Endothelial cell of umbilical vein (primary cell): ENCODE results near the gene ZNF597.

Experiments
- CTCF ChIP-seq, 2 donors: IDR thresholded peaks; 1 replicate in 1 of 2; 2 replicates in 1 of 2; pipeline ENCODE4 v1.5.1; 2011; ENCODE audit warnings: low read length in 2 of 2, mild to moderate bottlenecking in 2 of 2, moderate library complexity in 2 of 2, control low read depth in 1 of 2, inconsistent platforms in 1 of 2, low read depth in 1 of 2; ENCODE audit not compliant: insufficient read depth in 1 of 2; ENCODE audit errors: extremely low read depth in 1 of 2
- EZH2 ChIP-seq: IDR thresholded peaks from 2 replicates; pipeline ENCODE4 v1.6.1; 2012; ENCODE audit warnings: borderline replicate concordance, low read depth, mild to moderate bottlenecking, moderate library complexity, low read length, inconsistent platforms; ENCODE audit not compliant: severe bottlenecking
- FOS ChIP-seq: IDR thresholded peaks from 2 replicates; pipeline ENCODE4 v1.6.1; 2011; ENCODE audit warnings: mild to moderate bottlenecking, low read length, moderate library complexity, borderline replicate concordance; ENCODE audit not compliant: insufficient read depth
- GATA2 ChIP-seq: IDR thresholded peaks from 2 replicates; pipeline ENCODE4 v1.7.0; 2011; ENCODE audit warnings: low read depth, mild to moderate bottlenecking, moderate library complexity, mixed read lengths, low read length; ENCODE audit not compliant: insufficient read length, insufficient read depth
- MYC ChIP-seq: IDR thresholded peaks from one replicate; pipeline ENCODE4 v1.6.1; 2011; ENCODE audit warnings: mild to moderate bottlenecking, low read depth, low read length
- POLR2A ChIP-seq: IDR thresholded peaks from 2 replicates; pipeline ENCODE4 v1.6.1; 2012; ENCODE audit warnings: low read depth, mild to moderate bottlenecking, control low read depth, low read length
- POLR2AphosphoS5 ChIP-seq: IDR thresholded peaks from 2 replicates; pipeline ENCODE4 v1.6.1; 2012; ENCODE audit warnings: low read depth, mild to moderate bottlenecking, control low read depth, low read length, moderate library complexity; ENCODE audit not compliant: insufficient read depth
- TF ChIP-seq, protein P1 (sequence below): IDR thresholded peaks from 2 replicates; pipeline ENCODE4 v1.6.1; 2011; ENCODE audit not compliant: insufficient read depth, insufficient read length

GRCh38 chr16:3487521-3488410 lies 44.5 kb upstream of the ZNF597 start:
- no peak for TF ChIP-seq CTCF (IDR thresholded peaks at IDR 0.05; ENCODE audit: extremely low read depth in 1 of 2, insufficient read depth in 1 of 2, low read depth in 1 of 2, low read length in 2 of 2)
- TF ChIP-seq POLR2A, result no peak
- no peak for TF ChIP-seq POLR2AphosphoS5
- TF ChIP-seq EZH2, result no peak
- TF ChIP-seq, protein P1, sequence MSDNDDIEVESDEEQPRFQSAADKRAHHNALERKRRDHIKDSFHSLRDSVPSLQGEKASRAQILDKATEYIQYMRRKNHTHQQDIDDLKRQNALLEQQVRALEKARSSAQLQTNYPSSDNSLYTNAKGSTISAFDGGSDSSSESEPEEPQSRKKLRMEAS, result no peak
- no peak for TF ChIP-seq FOS
- TF ChIP-seq MYC, result no peak
- no peak for TF ChIP-seq GATA2
